HepG2 (cell line): ENCODE measurements around the gene CNNM2. TPM values are rescaled to one million over a fixed set of nuclear protein-coding genes. Genes with fewer than 3 reads are reported as not detected.
A peak's percentile ranks its signal among the peaks of the same experiment; 100 is the strongest.

Experiments
- BCL6 ChIP-seq: IDR thresholded peaks from 2 replicates; pipeline ENCODE4 v1.6.1; 2016; ENCODE audit warnings: missing genetic modification reagents, missing compliant biosample characterization
- CCAR2 ChIP-seq: fragments of 200-400 bp; formaldehyde crosslinking; optimal IDR thresholded peaks from 2 replicates; pipeline ENCODE3; 2018; ENCODE audit warnings: low read depth, mild to moderate bottlenecking, low read length, moderate library complexity
- KMT2A ChIP-seq: sonication (generic); formaldehyde crosslinking; IDR thresholded peaks from 2 replicates; pipeline ENCODE4 v1.4.0; 2020; ENCODE audit warnings: missing genetic modification reagents
- MIER2 ChIP-seq: IDR thresholded peaks from 2 replicates; pipeline ENCODE4 v1.6.1; 2016; ENCODE audit warnings: missing biosample characterization, missing genetic modification reagents
- PPARG ChIP-seq: conservative IDR thresholded peaks from 2 replicates; pipeline ENCODE4 v1.6.1; 2016; ENCODE audit warnings: missing biosample characterization, missing genetic modification reagents
- ZNF350 ChIP-seq: sonication (generic); formaldehyde crosslinking; IDR thresholded peaks from 2 replicates; pipeline ENCODE4 v1.4.0; 2020; ENCODE audit warnings: mild to moderate bottlenecking, low read depth, missing genetic modification reagents, borderline replicate concordance
- polyA plus RNA-seq, 8 experiments: library from polyadenylated mRNA; depleted of rRNA in 3 of 8; stranded (reverse) in 7 of 8; unstranded in 1 of 8; fragments of >200 nt; fragmentation: Illumina TruSeq in 4 of 8; extraction: Trizol in 4 of 8; gene quantifications; 2 replicates each; pipeline versions ENCODE4 v1.2.1 to v1.2.3, GENCODE V29; 2011 to 2016; ENCODE audit warnings: low read depth in 4 of 8, missing spikeins in 1 of 8, mixed read lengths in 1 of 8; ENCODE audit not compliant: insufficient read depth in 1 of 8
- total RNA-seq, 5 experiments: library from RNA; depleted of rRNA; stranded (reverse); fragments of >200 nt; fragmentation: Illumina TruSeq; extraction: Trizol; gene quantifications; 2 replicates each; pipeline ENCODE4 v1.2.3, GENCODE V29; 2016; ENCODE audit warnings: low read depth in 1 of 5
- TF ChIP-seq, protein P1 (sequence below): sonication (generic); formaldehyde crosslinking; IDR thresholded peaks from 2 replicates; pipeline ENCODE4 v1.5.1; 2020; ENCODE audit warnings: missing genetic modification reagents, mild to moderate bottlenecking, borderline replicate concordance
- TF ChIP-seq, protein P2 (sequence below): sonication (generic); formaldehyde crosslinking; IDR thresholded peaks from 2 replicates; pipeline ENCODE4 v1.4.0; 2020; ENCODE audit warnings: missing genetic modification reagents
- TF ChIP-seq, protein P3 (sequence below): sonication (generic); formaldehyde crosslinking; IDR thresholded peaks from 2 replicates; pipeline ENCODE4 v1.5.1; 2020; ENCODE audit warnings: missing genetic modification reagents, mild to moderate bottlenecking, borderline replicate concordance
- TF ChIP-seq, protein P4 (sequence below): sonication (generic); IDR thresholded peaks from 2 replicates; pipeline ENCODE4 v1.6.1; 2016; ENCODE audit warnings: low read depth, borderline replicate concordance
- TF ChIP-seq, protein P5 (sequence below): IDR thresholded peaks from 2 replicates; pipeline ENCODE4 v1.4.0; 2020; ENCODE audit warnings: mild to moderate bottlenecking, missing genetic modification reagents
- TF ChIP-seq, protein P6 (sequence below): sonication (generic); formaldehyde crosslinking; IDR thresholded peaks from 2 replicates; pipeline ENCODE4 v1.5.1; 2020; ENCODE audit warnings: mild to moderate bottlenecking, missing genetic modification reagents, moderate library complexity
- TF ChIP-seq, protein P7 (sequence below): sonication (generic); formaldehyde crosslinking; IDR thresholded peaks from 2 replicates; pipeline ENCODE4 v1.4.0; 2020; ENCODE audit warnings: missing genetic modification reagents

The CNNM2 gene
- total and polyA plus RNA-seq, 2 of the 13 experiments (the other 11 are each of a cell fraction or from before 2014, with no cell fraction given), result 7.1 to 9.0 TPM

DNA sequence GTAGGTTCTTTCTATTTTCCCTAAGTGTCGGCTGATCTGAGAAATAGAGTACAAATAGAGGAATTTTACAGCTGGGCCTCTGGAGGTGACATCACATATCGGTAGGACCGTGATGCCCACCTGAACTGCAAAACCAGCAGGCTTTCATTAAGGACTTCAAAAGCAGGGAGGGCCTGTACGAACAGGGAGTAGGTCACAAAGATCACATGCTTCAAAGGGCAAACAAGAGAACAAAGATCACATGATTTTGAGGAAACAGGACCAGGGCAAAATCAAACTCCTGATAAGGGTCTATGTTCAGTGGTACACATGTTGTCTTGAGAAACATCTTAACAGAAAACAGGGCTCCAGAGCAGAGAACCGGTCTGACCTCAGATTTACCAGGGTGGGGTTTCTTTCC lies 88.9 kb downstream of the CNNM2 start (continued):
- TF ChIP-seq, protein P1, sequence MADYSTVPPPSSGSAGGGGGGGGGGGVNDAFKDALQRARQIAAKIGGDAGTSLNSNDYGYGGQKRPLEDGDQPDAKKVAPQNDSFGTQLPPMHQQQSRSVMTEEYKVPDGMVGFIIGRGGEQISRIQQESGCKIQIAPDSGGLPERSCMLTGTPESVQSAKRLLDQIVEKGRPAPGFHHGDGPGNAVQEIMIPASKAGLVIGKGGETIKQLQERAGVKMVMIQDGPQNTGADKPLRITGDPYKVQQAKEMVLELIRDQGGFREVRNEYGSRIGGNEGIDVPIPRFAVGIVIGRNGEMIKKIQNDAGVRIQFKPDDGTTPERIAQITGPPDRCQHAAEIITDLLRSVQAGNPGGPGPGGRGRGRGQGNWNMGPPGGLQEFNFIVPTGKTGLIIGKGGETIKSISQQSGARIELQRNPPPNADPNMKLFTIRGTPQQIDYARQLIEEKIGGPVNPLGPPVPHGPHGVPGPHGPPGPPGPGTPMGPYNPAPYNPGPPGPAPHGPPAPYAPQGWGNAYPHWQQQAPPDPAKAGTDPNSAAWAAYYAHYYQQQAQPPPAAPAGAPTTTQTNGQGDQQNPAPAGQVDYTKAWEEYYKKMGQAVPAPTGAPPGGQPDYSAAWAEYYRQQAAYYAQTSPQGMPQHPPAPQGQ, result no peak
- TF ChIP-seq, protein P2, sequence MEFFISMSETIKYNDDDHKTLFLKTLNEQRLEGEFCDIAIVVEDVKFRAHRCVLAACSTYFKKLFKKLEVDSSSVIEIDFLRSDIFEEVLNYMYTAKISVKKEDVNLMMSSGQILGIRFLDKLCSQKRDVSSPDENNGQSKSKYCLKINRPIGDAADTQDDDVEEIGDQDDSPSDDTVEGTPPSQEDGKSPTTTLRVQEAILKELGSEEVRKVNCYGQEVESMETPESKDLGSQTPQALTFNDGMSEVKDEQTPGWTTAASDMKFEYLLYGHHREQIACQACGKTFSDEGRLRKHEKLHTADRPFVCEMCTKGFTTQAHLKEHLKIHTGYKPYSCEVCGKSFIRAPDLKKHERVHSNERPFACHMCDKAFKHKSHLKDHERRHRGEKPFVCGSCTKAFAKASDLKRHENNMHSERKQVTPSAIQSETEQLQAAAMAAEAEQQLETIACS (CRISPR knock-in tag), result no peak
- TF ChIP-seq, protein P3, sequence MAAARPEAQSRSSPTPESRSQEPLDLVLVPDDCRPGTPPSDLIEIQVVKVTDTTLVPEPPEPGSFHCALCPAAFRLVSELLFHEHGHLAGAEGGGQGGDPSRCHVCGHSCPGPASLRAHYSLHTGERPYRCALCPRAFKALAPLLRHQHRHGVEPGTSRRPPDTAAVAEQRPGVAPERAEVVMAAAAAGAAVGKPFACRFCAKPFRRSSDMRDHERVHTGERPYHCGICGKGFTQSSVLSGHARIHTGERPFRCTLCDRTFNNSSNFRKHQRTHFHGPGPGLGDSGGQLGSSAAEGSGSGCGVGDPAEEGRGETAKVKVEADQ (CRISPR knock-in tag), result 0 out of 2 replicates have a peak, but pooled peaks have one; percentile 70
- TF ChIP-seq PPARG (CRISPR knock-in tag) (0 out of 2 replicates have a peak, but pooled peaks have one; percentile 25), KMT2A (CRISPR knock-in tag) (no peak), ZNF350 (CRISPR knock-in tag) (no peak), CCAR2 (no peak), BCL6 (CRISPR knock-in tag) (peak; percentile 67), MIER2 (no peak)
- TF ChIP-seq, protein P4, sequence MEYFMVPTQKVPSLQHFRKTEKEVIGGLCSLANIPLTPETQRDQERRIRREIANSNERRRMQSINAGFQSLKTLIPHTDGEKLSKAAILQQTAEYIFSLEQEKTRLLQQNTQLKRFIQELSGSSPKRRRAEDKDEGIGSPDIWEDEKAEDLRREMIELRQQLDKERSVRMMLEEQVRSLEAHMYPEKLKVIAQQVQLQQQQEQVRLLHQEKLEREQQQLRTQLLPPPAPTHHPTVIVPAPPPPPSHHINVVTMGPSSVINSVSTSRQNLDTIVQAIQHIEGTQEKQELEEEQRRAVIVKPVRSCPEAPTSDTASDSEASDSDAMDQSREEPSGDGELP, result peak; percentile 47; the same call in 1 of the 2 replicates
- TF ChIP-seq, protein P5, sequence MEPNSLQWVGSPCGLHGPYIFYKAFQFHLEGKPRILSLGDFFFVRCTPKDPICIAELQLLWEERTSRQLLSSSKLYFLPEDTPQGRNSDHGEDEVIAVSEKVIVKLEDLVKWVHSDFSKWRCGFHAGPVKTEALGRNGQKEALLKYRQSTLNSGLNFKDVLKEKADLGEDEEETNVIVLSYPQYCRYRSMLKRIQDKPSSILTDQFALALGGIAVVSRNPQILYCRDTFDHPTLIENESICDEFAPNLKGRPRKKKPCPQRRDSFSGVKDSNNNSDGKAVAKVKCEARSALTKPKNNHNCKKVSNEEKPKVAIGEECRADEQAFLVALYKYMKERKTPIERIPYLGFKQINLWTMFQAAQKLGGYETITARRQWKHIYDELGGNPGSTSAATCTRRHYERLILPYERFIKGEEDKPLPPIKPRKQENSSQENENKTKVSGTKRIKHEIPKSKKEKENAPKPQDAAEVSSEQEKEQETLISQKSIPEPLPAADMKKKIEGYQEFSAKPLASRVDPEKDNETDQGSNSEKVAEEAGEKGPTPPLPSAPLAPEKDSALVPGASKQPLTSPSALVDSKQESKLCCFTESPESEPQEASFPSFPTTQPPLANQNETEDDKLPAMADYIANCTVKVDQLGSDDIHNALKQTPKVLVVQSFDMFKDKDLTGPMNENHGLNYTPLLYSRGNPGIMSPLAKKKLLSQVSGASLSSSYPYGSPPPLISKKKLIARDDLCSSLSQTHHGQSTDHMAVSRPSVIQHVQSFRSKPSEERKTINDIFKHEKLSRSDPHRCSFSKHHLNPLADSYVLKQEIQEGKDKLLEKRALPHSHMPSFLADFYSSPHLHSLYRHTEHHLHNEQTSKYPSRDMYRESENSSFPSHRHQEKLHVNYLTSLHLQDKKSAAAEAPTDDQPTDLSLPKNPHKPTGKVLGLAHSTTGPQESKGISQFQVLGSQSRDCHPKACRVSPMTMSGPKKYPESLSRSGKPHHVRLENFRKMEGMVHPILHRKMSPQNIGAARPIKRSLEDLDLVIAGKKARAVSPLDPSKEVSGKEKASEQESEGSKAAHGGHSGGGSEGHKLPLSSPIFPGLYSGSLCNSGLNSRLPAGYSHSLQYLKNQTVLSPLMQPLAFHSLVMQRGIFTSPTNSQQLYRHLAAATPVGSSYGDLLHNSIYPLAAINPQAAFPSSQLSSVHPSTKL (CRISPR knock-in tag), result peak; percentile 65
- TF ChIP-seq, protein P6, sequence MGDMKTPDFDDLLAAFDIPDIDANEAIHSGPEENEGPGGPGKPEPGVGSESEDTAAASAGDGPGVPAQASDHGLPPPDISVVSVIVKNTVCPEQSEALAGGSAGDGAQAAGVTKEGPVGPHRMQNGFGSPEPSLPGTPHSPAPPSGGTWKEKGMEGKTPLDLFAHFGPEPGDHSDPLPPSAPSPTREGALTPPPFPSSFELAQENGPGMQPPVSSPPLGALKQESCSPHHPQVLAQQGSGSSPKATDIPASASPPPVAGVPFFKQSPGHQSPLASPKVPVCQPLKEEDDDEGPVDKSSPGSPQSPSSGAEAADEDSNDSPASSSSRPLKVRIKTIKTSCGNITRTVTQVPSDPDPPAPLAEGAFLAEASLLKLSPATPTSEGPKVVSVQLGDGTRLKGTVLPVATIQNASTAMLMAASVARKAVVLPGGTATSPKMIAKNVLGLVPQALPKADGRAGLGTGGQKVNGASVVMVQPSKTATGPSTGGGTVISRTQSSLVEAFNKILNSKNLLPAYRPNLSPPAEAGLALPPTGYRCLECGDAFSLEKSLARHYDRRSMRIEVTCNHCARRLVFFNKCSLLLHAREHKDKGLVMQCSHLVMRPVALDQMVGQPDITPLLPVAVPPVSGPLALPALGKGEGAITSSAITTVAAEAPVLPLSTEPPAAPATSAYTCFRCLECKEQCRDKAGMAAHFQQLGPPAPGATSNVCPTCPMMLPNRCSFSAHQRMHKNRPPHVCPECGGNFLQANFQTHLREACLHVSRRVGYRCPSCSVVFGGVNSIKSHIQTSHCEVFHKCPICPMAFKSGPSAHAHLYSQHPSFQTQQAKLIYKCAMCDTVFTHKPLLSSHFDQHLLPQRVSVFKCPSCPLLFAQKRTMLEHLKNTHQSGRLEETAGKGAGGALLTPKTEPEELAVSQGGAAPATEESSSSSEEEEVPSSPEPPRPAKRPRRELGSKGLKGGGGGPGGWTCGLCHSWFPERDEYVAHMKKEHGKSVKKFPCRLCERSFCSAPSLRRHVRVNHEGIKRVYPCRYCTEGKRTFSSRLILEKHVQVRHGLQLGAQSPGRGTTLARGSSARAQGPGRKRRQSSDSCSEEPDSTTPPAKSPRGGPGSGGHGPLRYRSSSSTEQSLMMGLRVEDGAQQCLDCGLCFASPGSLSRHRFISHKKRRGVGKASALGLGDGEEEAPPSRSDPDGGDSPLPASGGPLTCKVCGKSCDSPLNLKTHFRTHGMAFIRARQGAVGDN, result no peak
- TF ChIP-seq, protein P7, sequence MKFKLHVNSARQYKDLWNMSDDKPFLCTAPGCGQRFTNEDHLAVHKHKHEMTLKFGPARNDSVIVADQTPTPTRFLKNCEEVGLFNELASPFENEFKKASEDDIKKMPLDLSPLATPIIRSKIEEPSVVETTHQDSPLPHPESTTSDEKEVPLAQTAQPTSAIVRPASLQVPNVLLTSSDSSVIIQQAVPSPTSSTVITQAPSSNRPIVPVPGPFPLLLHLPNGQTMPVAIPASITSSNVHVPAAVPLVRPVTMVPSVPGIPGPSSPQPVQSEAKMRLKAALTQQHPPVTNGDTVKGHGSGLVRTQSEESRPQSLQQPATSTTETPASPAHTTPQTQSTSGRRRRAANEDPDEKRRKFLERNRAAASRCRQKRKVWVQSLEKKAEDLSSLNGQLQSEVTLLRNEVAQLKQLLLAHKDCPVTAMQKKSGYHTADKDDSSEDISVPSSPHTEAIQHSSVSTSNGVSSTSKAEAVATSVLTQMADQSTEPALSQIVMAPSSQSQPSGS (CRISPR knock-in tag), result no peak; the same call in 1 of the 2 replicates
